ENCODE results near the gene YIF1A.
A peak's percentile ranks its signal among the peaks of the same experiment; 100 is the strongest.

Gene YIF1A, protein sequence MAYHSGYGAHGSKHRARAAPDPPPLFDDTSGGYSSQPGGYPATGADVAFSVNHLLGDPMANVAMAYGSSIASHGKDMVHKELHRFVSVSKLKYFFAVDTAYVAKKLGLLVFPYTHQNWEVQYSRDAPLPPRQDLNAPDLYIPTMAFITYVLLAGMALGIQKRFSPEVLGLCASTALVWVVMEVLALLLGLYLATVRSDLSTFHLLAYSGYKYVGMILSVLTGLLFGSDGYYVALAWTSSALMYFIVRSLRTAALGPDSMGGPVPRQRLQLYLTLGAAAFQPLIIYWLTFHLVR

DNA sequence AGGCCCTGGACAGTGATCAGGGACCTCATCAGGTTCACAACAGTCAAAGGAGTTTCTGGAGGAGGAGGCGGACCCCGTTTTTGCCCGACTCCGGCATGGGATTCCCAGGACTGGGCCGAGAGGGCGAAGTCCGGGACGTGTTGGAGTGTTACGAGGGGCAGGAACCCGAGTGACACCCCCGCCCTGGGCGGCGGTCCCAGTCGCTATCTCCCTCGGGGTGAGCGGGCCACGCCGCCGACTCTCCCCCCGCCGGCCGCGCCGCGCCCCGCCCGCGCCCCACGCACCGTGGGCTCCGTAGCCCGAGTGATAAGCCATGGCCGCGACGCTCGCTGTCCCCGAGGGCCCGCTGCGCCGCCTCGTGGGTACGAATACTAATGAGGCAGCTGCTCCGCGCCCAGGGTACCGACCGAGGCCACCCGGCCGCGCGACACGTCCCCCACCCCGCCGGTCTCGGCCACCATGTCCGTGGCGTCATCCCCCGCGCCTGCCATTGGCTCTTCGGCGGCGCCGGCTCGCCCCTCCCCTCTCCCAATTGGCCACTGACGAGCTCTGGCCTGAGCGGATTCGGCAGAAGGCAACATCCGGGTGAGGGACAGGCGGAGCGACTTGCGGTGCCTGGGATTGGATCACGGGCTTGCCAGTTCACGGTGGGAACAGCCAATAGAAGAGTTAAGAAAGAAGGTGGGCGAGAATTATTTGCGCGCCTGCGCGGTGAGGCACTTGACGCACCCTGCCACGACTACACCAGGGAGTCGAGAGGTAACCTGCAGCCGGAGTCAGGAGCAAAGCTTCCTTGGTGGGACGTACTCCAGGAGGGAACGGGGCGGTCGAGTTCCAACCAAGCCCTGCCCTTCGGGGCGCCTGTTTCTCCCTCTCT is at the start of gene YIF1A:
Gene YIF1A, minus strand, starts transcription at position 473 of the 877 bp plus-strand sequence. Its CDS starts 158 bp downstream, at position 315.
- DNase-seq (ENCODE audit: low read depth in 1 of 2, low spot score in 1 of 2) = peak; percentile 94 to 96

DNA sequence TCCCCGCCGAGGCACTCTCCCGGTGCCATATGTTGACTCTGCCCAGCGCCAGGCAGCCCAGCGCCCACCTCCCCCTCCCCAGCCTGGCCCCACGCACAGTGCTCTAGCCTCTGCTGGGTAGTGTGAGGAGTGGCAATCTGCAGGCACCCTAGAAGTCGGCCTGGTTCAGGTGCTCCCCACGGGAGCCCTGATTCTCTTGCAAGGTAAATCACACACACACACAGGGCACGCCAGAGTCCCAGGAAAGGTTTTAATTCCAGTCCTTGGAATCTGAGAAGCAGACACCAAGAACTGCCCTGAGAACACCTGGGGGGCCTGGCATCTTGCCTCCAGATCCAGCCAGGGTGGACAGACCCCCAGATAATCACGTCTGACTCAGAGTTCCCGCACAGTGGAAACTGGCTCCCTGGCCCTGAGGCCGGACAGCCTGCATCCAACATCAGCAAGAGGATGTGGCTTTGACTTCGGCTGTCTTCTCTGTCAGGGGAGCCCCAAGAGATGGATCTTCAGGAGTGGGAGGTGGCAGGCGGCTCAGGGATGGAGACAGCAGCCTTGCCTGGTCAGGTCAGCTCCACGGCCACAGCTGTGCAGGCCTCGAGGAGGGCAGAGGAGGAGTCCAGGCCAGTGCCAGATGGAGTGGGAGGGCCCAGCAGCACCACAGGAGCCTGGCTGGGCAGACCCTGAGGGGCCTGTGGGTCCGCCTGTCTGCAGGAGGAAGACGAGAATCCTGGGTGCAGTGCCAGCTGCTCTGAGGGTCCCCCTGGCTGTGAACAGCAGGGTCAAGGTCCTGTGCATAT is 48.4 kb upstream of the YIF1A start:
- no peak for DNase-seq (ENCODE audit: low read depth in 1 of 2, low spot score in 1 of 2)

DNA sequence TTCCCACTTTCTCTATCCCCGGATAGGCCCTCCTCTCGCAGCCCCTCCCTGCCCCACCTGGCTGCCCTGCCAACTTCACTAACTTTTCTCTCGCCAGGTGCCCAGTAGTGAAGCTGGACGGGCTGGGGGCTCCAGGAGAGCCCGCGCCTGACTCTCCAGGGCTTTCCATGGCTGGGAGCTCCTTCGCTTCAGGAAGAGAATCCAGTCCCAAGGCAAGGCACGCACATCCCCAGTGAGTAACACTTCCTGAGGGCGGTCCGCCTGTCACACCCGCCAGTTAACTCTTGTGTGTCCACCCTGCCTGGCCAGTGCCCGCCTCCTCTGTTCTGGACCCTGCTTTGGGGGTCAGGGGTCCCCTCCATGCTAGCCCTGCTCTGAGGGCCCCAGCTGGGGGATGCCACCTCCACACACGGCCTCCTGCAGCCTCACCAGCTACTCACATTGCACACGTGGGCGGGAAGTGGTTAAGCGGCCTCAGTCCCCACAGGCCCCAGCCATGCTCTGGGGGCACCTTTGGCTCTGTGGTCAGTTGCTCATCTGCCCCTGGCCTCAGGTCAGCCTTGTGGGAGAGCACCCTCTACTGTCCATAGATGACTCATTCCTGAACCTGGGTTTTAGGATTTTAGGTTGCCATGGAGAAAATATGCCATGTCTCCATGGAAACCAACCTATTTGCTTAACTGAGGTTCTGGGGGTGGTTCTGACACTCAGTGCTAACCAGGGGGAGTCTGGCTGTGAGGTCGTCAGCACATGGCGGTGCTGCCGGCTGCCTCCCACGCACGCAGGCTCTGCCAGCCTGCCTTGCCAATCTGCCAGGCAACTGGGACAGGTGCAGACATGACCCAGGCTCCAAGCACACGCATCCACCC is 47.5 kb upstream of the YIF1A start, which contains the start of gene RIN1:
Gene RIN1, minus strand, starts transcription at position 201 of the 869 bp plus-strand sequence. Its CDS starts 32 bp downstream, at position 169.
- no peak for DNase-seq (ENCODE audit: low read depth in 1 of 2, low spot score in 1 of 2)

DNA sequence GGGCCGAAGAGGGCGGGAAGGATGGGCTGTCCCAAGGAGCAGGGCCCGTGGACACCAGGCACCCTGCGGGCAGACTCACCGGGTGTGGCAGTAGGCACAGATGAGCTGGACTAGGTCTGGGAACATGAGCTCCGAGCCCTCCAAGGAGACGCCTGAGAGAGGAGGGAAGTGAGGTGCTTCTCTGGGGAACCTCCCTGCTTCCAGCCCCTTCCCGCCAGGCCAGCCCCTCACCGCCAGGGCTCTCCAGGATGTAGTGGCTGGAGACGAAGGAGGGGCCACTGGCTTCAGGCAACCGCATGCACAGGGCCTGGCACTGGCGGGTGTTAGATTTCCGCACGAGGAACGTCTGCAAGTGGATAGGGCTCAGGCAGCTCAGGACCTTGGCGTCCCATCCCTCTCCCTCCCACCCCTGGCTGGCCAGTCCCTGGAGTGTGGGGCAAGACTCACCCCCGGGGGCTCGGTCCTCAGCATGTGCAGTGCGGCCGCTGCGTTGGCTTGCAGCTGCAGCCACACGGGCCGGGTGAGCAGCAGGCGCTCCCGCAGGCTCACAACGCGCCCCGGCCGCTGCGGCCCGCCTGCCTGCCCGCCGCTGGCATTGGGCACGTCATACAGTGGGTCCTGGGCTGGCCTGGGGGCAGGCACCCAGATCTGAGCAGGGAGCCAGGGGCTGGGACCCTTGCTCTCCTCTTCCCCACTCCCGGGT is 46.7 kb upstream of the YIF1A start:
- DNase-seq (ENCODE audit: low read depth in 1 of 2, low spot score in 1 of 2) = no peak

DNA sequence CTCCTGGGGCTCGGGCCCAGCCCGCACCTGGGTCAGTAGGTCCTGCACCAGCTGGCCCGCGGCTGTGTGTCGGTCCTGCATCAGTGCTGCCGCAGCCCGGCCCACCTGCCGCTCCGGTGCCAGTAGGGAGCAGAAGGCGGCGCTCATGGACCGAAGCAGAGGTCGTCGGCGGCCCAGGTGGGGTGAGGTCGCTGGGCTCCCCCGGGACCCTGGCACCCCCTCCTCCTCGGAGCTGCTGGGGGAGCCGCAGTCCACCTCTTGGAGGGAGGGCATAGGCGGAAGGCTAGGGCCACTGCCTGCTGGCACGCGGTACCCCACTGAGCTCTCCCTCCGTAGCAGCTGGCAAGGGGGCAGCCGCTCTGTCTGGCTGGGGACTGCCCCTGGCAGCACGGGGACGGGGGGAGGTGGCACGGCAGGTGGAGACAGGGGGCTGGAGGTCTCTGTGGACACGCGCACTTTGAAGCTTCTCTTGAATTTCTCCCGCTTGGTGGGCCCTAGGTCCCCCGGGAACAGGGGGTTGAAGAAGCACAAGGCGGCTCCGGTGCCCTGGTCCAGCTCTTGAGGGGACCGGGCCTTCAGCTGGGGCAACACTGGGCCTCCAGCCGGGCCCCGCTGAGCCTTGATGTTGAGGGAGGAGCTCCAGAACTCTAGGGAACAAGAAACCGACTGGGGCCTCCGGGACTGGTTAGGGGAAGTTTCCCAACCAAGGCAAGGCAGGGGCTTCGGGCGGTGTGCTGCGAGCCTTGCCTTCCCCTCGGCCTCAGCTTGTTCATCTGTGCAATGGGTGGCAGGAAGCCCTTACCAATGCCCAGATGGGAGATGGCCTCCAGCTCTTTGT is 45.9 kb upstream of the YIF1A start:
- DNase-seq (ENCODE audit: low read depth in 1 of 2, low spot score in 1 of 2) = no peak

DNA sequence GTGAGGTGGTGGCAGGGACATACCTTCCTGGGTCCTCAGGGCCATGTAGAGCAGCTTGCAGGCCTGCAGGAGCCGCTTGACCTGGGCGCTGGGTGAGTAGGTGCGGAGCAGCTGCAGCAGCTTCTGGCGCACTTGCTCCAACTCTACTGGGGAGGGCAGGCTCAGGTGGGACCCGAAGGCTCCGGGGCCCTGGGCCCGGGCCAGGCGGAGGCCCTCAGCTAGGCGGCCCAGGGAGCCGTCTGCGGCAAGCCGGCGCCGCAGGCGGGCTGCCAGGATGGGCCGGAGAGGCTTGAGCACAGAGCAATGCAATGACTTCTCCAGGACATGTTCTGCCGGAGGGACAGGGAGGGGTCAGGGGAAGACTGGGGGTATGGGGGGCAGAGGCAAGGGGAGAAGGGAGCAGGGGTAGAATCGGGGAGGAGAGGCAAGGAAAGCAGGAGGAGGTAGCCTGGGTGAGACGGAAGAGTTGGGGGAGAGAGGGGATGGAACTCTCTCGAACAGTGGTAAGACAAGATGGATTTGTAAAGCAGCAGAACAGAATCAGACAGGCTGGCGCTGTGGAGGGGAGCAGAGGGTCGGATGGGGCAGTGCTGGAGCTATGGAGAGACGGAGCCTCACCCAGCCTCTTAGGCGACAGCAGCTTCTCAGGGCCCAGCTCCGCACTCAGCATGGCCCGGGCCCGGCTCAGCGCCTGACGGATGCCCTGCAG is 45.1 kb upstream of the YIF1A start:
- no peak for DNase-seq (ENCODE audit: low read depth in 1 of 2, low spot score in 1 of 2)

DNA sequence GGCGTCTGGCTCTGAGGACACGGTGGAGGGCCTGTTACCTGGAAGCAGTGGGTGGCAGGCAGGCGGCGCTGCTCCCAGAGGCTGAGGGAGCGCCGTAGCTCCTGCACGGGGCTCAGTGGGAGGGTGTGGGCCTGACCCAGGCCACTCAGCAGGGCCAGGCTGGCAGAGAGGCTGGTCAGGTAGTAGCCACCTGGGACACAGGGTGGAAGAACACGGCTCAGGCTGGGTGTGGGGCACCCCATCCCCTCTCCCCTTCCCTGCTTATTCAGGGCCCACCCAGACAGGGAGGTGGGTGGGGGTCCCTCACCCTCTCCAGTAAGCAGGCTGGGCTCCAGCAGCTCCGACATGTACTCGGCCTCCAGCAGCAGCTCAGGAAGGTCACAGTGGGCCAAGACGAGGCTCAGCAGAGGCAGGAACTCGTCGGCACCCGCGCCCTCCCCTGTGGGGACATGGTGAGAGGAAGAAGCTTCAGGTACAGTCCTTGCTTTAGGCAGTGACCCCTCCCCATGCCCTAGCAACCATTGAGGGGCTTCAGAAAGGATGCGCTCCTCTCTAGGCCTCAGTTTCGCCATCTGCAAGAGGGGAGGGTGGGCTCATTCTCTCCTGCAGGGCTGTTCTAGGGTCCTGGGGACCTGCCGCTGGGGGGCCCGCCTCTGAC is 44.4 kb upstream of the YIF1A start:
- DNase-seq (ENCODE audit: low read depth in 1 of 2, low spot score in 1 of 2) = no peak

DNA sequence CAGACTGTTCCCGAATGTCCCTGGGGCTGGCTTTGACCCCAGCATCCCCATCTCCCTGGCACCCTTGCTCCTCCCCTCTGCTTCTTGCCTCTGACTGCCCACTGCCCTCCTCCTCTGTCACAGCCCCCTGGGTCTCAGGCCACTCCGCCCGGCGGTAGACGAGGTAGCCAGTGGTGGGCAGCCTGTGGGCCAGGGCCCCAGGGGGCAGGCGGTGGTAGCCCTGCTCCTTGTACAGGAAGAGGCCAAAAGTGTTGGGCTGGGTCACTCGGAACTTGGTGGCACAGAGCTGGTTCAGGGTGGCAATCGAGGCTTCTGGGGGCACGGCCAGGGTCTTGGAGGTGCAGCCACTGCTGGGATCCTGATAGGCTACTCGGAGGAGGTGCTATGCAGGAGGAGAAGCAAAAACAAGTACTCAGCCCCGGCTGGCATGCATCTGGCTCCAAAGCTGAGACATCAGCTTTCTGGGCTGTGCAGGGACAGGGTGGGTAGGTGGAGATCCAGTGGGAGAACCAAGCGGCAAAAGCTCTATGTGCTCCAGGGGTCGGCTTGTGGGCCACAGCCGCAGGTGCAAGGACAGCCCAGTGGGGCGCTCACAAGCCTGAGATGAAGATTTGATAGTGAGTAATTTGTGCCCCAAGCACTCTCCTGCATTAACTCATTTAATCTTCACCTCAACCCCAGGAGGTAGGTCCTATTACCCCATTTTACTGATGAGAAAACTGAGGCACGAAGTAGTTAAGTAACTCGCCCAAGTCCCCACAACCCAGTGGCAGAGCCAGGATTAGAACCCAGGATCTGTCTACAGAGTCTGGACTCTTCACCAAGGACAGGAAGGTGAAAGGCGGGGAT is 43.7 kb upstream of the YIF1A start:
- DNase-seq (ENCODE audit: low read depth in 1 of 2, low spot score in 1 of 2) = no peak

DNA sequence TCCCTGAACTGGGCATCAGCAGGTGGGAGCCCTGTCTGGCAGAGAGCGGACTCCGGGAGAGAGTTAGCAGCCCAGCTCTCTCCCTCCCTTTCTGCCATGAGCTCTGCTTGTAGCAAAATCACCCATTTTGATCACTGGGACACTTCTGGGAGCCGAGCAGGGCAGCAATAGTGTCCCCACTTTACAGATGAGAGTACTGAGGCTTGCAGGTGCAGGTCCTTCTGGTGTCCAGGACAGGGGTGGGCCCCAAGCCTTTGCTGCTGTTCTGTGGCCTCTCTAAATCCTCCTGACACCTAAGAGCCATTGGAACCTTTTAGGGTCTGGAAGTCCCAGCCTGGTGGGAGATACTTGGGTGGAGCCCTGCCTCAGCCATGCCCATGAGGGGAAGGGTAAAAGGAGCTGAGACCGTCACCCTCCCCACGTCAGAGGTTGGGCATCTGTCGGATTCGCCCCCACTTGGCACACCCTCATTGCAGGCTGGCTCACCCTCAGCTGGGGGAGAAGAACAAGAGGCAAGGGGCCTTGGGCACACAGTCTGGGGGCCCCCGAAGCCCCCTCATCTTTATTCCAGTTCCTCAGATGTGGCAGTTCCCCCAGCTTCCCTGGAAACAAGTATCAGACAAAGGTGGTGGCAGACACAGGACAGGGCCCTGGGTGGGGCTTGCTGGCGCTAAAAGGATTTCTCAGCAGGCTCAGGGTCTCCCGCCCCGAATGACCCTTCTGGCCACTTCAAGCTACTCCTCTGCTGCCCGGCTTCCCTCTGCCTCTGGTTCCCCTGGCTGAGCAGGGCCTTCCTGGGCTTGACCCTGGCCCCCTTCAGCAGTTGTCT is 42.8 kb upstream of the YIF1A start:
- no peak for DNase-seq (ENCODE audit: low read depth in 1 of 2, low spot score in 1 of 2)

DNA sequence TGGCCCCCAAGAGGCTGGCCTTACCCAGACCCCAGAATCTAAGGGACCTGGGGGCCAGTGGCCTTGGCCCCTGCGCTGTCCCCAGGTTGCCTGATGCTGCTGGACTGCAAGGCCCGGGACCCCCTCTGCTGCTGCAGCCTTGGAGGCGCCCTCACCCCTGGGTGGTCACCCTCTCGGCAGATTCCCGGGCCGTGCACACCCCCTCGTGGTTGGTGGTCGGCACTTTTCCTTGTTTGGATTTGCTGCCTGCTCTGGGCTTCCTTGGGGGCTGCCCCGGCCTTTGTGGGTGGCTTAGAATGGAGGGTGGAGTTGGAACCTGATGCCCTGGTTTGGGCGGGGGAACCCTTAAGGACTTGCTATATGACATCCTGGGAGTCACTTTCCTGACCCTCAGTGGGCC is 42.0 kb upstream of the YIF1A start:
- DNase-seq (ENCODE audit: low read depth in 1 of 2, low spot score in 1 of 2) = no peak

DNA sequence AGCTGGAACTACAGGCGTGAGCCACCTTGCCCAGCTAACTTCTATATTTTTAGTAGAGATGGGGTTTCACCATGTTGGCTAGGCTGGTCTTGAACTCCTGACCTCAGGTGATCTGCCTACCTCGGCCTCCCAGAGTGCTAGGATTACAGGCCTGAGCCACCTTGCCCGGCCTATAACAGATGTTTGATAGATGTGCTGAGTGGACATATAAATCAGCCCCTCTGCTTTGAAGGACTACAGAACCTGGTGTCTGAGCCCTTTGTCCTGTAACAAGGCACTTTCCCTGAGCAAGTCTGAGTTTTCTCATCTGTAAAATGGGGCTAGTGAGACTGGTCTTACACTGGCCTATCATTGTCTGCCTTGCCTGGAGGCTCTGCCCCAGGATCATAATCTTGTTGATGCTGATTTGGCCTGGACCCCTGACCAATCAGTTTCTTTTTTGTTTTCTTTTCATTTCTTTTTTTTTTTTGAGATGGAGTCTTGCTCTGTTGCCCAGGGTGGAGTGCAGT is 40.3 kb upstream of the YIF1A start:
- no peak for DNase-seq (ENCODE audit: low read depth in 1 of 2, low spot score in 1 of 2)

DNA sequence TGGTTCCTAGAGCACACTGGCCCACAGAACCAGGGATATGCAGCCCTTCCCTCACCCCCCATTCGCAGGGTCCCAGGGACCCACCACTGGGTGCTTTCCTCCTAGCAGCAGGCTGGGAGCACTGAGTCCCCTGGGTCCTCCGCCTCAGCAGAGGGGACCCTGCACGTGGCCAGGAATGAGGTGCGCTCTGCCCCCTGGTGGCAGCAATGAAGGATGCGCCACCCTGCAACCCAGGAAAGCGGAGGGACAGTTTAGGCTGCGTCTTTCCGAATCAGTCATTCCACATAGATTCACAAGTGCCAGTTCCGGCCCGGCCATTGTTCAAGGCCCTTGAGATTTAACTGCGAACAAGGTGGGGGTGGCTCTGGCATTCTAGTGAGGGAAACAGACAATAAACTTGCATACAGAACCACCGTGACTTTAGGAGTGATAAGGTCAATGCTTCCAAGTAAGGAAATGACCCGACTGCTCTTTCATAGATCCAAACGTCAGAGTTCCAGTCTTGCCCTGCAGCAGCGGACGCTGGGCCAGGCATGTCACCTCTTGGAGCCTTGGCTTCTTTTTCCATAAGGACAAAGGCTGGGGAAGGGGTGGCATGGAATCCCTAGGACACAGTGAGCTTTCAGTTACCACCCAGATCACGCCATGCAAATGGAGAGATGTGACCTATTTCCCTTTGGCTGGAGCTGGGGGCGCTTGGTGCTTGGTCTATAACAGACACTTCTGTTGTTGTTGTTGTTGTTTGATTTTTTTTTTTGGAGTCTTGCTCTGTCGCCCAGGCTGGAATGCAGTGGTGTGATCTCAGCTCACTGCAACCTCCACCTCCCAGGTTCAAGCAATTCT is 39.6 kb upstream of the YIF1A start:
- peak; percentile 68 to 76 for DNase-seq (ENCODE audit: low read depth in 1 of 2, low spot score in 1 of 2)

DNA sequence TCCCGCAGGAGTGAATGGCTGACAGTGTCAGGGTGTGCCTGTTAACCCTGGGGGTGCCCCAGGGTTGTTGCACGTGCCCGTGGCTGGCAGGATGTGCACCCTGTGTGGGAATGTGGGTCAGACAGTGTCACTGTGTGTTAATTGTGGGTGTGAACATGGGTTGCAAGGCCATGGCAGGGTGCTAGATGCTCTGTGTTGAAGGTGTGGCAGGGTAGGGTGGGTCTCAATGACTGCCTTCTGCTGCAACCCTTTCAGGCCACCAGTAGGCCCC is 39.0 kb upstream of the YIF1A start:
- no peak for DNase-seq (ENCODE audit: low read depth in 1 of 2, low spot score in 1 of 2)

DNA sequence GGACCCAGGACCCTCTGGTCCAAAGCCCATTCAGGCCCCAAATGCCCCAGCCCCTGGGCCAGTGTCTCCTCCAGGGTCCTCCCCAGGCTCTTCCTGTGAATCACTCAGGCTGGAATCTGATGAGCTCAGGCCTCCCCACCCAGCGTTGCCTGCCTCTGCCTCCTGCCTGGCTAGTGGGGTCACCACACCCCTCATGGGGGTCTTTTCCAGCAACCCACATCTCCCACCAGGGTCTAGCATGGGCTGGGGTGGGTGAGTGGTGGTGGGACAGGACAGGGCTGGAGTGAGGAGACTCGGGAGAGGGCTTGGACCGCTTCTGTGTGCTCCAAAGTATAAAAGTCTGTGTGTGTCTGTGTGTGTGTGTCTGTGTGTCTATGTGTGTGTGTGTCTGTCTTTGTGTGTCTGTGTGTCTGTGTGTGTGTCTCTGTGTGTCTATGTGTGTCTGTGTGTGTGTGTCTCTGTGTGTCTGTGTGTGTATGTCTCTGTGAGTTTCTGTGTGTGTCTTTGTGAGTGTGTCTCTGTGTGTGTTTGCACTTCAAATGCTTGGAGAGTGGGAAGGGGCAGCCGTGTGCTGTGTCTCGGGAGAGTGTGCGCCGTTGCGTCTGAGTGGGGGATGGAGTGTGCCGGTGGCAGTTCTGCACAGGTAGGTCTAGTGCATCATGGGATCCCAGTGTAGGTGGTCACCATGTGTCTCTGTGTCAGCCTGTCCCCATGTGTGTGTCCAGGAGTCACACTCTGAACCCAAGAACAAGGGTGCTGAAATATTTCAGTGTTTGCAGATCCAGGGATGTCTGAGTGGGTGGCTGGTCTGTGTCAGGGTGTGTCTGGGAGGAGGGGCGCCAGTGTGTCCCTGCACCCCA is 38.5 kb upstream of the YIF1A start:
- DNase-seq (ENCODE audit: low read depth in 1 of 2, low spot score in 1 of 2) = no peak
